Measurements from ENCODE around the gene PAX6. TPM values are rescaled to one million over a fixed set of nuclear protein-coding genes. Genes with fewer than 3 reads are reported as not detected.

PAX6 gene
- total and polyA plus RNA-seq, 9 of the 15 experiments (the other 6 are each of a cell fraction or from before 2014, with no cell fraction given): 1.5 to 10.9 (median 5.3) TPM

DNA sequence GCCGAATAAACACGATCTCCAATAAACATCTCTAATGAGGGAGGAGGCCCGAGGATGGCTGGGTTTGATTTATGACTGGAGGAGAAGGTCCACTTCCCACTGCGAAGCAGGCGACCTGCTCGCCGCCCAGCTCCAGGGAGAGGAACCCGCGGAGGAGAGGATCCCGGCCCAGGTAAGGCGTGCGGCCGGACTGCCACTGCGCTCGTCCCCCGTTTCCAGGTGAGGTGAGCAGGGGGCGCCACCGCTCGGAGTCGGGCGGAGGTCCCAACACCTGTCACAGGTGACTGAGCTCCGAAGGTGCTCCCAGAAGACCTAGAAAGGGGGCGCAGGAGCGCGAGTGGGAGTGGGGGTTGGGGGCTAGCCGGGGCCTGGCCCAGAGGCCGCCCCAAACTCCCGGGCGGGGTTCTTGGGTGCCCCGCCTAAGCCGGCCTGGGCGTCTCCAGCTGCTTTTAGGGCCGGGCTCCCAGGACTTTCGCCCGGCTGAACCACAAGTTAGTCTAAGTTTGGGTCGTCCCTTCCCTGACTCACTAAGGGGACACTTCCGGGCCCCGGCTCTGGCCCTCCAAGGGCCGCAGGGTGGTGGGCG is 5.4 kb upstream of the PAX6 start (continued):
- TF ChIP-seq KDM5B (IDR thresholded peaks at IDR 0.05; ENCODE audit: insufficient replicate concordance, low read depth, low read length) (peak; percentile 24), ZNF589 (CRISPR knock-in tag; IDR thresholded peaks at IDR 0.05; ENCODE audit: low read depth) (0 out of 2 replicates have a peak, but pooled peaks have one; percentile 7), POLR2B (IDR thresholded peaks at IDR 0.05; ENCODE audit: low read depth, partially characterized antibody) (no peak), MEIS2 (IDR thresholded peaks at IDR 0.05; ENCODE audit: partially characterized antibody) (peak; percentile 73)

DNA sequence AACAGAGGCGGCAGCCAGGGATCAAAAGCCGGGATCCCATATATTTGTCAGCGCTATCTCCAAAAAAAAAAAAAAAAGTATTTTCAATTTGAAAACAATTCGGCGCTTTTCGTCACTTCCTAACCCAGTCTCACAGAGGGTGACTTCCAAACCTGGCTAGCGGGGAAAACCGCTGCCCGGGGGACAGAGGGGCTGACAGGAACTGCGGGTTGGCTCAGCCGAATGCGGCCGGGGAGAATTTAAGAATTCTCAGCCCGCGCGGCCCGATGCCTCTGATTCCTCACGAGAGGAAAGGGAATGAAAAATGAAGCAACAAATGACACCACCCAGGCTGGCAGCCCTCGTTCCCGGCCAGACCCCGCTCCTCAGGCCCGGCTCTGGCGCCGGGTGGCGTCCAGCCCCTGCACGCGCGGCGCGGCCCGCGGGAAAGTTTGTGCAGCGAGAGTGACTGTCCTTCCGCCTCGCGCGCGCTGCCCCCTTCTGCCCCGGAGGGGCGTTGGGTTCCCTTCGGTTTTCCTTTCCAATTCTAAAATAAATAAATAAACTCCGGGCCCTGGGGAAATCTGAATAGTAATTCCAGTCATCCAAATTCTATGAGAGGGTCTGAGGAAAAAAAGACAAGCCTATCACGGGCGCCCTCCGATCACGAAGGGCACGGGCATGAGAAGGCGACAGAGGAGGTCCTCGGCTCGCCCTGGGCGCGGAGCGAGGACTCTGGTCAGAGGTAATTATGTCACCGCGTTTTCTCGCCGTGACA is 4.8 kb upstream of the PAX6 start:
- ATAC-seq: peak; percentile 35
- ChIA-PET CTCF (ENCODE audit: low intra/inter-chr PET ratio) (no interaction called here), POLR2A (interaction anchor here (1.0 kb wide), 1 partner anchor 219 kb away, joined by 5 read pairs; no protein-coding TSS in a partner anchor)
- Histone ChIP-seq H3K9ac (ENCODE audit: insufficient read depth in 1 of 2, low read depth in 2 of 2, low read length in 2 of 2) (0 out of 4 replicates have a peak overlapping the region, but pooled peaks of 1 of the 2 experiments have one; percentile 2), H4K20me1 (replicated peaks; ENCODE audit: control insufficient read depth, insufficient read depth, low read length) (no peaks in the 10 kb centered on the region; the same call in 1 of the 2 replicates), H3K4me1 (replicated peaks in 1 of 2; ENCODE audit: control insufficient read depth in 2 of 2, insufficient read depth in 2 of 2, low read length in 2 of 2) (peaks cover under 1 to 64% of the 10 kb centered on the region in 2 experiments; a peak in 4 of 5 replicates), H3K9me3 (replicated peaks; ENCODE audit: control insufficient read depth, insufficient read depth, low read depth, low read length) (no peaks in the 10 kb centered on the region), H3K79me2 (ENCODE audit: control insufficient read depth, insufficient read depth, low read length) (no peaks in the 10 kb centered on the region), H3K9me1 (ENCODE audit: control insufficient read depth, insufficient read depth, low read length) (no peaks in the 10 kb centered on the region), H3K4me3 (peak overlapping the region; percentile 34), H3K27me3 (ENCODE audit: control insufficient read depth in 2 of 2, insufficient read depth in 2 of 2, low read length in 2 of 2) (peaks cover 19 to 72% of the 10 kb centered on the region in 2 experiments; a peak in 4 of 5 replicates), H3K27ac (ENCODE audit: extremely low read depth, low read depth, low read length) (no peak overlapping the region), H2AFZ (ENCODE audit: low read depth, low read length) (peak overlapping the region; percentile 17; the same call in 1 of the 2 replicates), H3K36me3 (ENCODE audit: control insufficient read depth, insufficient read depth, low read length) (no peaks in the 10 kb centered on the region), H3K4me2 (ENCODE audit: insufficient read depth, low read length) (peak overlapping the region; percentile 31)
- DNase-seq (ENCODE audit: extremely low read depth in 1 of 4, low spot score in 3 of 4): peak in 3 of 4 experiments; percentile 30 to 45 (median 42)
- intact Hi-C loops (cut with micrococcal nuclease): loop anchor here (5.0 to 10.0 kb wide), 2 partner anchors 311 to 419 kb away; partner anchors contain the start of genes ELP4 and IMMP1L
- no TSS peak for BruUV-seq (replicated peaks)
- FAIRE-seq: no peak
- 18% methylated on average over 37 of the region's 57 CpGs for WGBS (ENCODE audit: insufficient coverage, low coverage, missing lambda C conversion rate)
- in situ Hi-C loops (cut with MboI): no loop called here
- TF ChIP-seq, protein P1, sequence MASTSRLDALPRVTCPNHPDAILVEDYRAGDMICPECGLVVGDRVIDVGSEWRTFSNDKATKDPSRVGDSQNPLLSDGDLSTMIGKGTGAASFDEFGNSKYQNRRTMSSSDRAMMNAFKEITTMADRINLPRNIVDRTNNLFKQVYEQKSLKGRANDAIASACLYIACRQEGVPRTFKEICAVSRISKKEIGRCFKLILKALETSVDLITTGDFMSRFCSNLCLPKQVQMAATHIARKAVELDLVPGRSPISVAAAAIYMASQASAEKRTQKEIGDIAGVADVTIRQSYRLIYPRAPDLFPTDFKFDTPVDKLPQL (IDR thresholded peaks at IDR 0.05; ENCODE audit: extremely low read depth, insufficient read length): no peak
- TF ChIP-seq ZC3H4 (CRISPR knock-in tag; IDR thresholded peaks at IDR 0.05; ENCODE audit: borderline replicate concordance) (no peak), POLR3A (IDR thresholded peaks at IDR 0.05; ENCODE audit: borderline replicate concordance, extremely low read depth, insufficient read depth, insufficient read length) (no peak), POLR3G (IDR thresholded peaks at IDR 0.05; ENCODE audit: extremely low read depth, insufficient read length, insufficient replicate concordance) (no peak), EWSR1 (IDR thresholded peaks at IDR 0.05; ENCODE audit: borderline replicate concordance, low read depth, partially characterized antibody) (no peak), SMARCA5 (IDR thresholded peaks at IDR 0.05) (no peak), RNF2 (IDR thresholded peaks at IDR 0.05) (peak; percentile 24; the same call in 1 of the 2 replicates), CBX1 (IDR thresholded peaks at IDR 0.05; ENCODE audit: low read depth) (peak; percentile 41; the same call in 1 of the 2 replicates), CAMTA2 (CRISPR knock-in tag; conservative IDR thresholded peaks at IDR 0.05) (no peak)
- TF ChIP-seq, protein P2, sequence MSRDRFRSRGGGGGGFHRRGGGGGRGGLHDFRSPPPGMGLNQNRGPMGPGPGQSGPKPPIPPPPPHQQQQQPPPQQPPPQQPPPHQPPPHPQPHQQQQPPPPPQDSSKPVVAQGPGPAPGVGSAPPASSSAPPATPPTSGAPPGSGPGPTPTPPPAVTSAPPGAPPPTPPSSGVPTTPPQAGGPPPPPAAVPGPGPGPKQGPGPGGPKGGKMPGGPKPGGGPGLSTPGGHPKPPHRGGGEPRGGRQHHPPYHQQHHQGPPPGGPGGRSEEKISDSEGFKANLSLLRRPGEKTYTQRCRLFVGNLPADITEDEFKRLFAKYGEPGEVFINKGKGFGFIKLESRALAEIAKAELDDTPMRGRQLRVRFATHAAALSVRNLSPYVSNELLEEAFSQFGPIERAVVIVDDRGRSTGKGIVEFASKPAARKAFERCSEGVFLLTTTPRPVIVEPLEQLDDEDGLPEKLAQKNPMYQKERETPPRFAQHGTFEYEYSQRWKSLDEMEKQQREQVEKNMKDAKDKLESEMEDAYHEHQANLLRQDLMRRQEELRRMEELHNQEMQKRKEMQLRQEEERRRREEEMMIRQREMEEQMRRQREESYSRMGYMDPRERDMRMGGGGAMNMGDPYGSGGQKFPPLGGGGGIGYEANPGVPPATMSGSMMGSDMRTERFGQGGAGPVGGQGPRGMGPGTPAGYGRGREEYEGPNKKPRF (IDR thresholded peaks at IDR 0.05; ENCODE audit: low read depth, low read length): no peak
- TF ChIP-seq, protein P3, sequence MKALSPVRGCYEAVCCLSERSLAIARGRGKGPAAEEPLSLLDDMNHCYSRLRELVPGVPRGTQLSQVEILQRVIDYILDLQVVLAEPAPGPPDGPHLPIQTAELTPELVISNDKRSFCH (CRISPR knock-in tag; IDR thresholded peaks at IDR 0.05): no peak
- TF ChIP-seq, protein P3 (tag; IDR thresholded peaks at IDR 0.05): 0 out of 2 replicates have a peak, but pooled peaks have one; percentile 46

All from K562 (cell line).